ENCODE results near the gene THEM4.
"Not testable (repeated sequence)": the region's sequence is repeated elsewhere in the genome, so short reads cannot be mapped to it uniquely, and the experiment has no call there.

Gene THEM4

GRCh38 chr1:151897991-151898431, 11.3 kb downstream of the THEM4 start:
- in situ Hi-C loops (cut with MboI; ENCODE audit: low sequenced_read_pairs), result no loop called here

- in situ Hi-C loops (cut with MboI; ENCODE audit: low sequenced_read_pairs), result no loop called here
Measured at GRCh38 chr1:151893176-151893924, 16.0 kb downstream of the THEM4 start.

DNA sequence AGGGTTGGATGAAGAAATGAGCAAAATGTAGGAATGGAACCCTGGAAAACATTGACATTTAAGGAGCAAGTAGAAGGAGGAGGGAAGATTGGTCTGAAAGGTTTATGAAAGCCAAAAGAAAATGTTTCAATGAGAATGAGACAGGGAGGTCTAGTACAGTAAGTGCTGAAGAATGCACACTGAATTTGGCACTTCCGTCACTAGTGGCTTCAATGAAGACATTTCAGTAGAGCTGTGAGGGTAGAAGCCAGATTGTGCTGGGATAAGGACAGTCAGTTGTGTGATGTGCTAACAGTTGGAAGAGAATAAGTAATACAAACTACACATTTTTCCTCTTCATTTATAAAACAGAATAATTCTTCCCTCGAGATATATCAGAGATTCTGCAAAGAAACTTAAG, 17.1 kb downstream of the THEM4 start:
- in situ Hi-C loops (cut with MboI; ENCODE audit: low sequenced_read_pairs), result no loop called here

DNA sequence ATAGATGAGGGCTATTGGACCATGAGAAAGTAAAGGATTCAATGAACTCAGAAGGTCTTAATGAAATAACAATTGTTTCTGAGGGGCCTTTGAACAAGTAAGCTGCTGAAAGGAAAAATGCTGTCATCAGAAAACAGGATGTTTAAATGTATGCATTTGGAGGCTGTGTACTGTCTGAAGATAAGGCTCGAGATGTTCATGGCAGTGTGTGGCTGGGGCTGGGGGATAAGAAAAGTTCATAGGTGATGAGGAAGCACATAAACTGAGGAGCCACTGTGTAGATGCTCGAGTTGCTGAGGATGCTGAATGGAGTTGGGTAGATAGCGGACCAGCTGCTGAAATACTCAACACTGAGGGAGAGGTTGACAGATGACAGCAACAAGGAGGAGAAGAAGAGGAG, 17.8 kb downstream of the THEM4 start:
- in situ Hi-C loops (cut with MboI; ENCODE audit: low sequenced_read_pairs), result no loop called here

DNA sequence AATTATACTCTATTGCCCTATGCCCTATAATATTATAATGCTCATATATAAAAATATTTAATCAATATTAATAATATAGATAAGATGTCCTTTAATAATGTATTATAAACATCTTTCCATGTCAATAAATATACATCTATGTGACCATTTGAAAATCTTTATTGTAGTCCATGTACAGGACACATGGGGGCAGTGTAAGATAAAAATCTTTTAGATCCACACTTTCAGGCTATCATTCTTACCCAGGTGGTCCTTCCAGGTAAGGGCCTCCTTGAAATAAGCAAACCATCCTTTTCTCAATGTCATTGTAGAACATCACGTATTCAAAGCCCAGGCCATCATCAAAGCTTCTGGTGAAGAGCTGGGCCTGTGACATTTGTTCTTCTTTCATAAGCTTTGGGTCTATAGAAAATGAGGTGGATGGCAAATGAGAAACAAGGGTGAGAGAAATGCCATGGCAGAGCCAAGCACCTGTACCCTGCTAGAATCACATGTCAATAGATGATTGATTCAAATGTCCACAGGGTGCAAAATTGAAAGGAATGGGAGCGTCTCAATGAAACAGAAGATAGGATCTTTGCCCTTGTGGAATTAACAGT, 20.2 kb downstream of the THEM4 start:
- in situ Hi-C loops (cut with MboI; ENCODE audit: low sequenced_read_pairs), result no loop called here

DNA sequence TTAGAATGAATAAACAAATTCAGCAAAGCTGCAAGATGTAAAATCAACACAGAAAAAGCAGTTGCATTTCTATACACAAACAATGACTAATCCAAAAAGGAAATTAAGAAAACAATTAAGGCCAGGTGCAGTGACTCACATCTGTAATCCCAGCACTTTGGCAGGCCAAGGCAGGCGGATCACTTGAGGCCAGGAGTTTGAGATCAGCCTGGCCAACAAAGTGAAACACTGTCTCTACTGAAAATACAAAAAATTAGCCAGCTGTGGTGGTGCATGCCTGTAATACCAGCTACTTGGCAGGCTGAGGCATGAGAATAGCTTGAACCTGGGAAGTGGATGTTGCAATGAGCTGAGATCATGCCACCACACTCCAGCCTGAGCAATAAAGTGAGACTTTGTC, 22.3 kb downstream of the THEM4 start:
- in situ Hi-C loops (cut with MboI; ENCODE audit: low sequenced_read_pairs), result no loop called here

- in situ Hi-C loops (cut with MboI; ENCODE audit: low sequenced_read_pairs), result no loop called here
Measured at GRCh38 chr1:151885479-151885878, 23.8 kb downstream of the THEM4 start.

- in situ Hi-C loops (cut with MboI; ENCODE audit: low sequenced_read_pairs), result not testable (repeated sequence)
Measured at GRCh38 chr1:151884879-151885278, 24.4 kb downstream of the THEM4 start.

- in situ Hi-C loops (cut with MboI; ENCODE audit: low sequenced_read_pairs), result not testable (repeated sequence)
Measured at GRCh38 chr1:151884445-151884844, 24.9 kb downstream of the THEM4 start.

GRCh38 chr1:151883898-151884297, 25.4 kb downstream of the THEM4 start:
- in situ Hi-C loops (cut with MboI; ENCODE audit: low sequenced_read_pairs), result not testable (repeated sequence)

- in situ Hi-C loops (cut with MboI; ENCODE audit: low sequenced_read_pairs), result not testable (repeated sequence)
Measured at GRCh38 chr1:151882918-151883317, 26.4 kb downstream of the THEM4 start.

DNA sequence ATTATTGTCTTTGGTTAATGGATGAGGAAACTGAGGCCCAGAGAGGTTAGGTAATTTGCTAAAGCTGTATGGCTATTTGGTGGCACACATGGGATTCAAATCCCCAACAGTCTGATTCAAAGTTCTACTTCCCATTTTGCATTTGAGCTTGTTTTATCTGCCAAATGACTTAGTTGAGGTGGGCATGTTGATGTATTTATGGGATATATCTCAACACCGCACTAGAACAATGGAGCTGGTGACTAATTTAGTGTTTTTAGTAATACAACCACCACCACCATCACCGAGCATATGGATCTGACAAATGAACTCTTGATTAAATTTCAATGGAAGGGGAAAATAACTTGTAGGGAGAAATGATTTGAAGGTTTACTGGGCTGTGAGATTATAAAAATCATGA, 26.8 kb downstream of the THEM4 start:
- in situ Hi-C loops (cut with MboI; ENCODE audit: low sequenced_read_pairs), result no loop called here

- in situ Hi-C loops (cut with MboI; ENCODE audit: low sequenced_read_pairs), result no loop called here
Measured at GRCh38 chr1:151881479-151881878, 27.8 kb downstream of the THEM4 start.

DNA sequence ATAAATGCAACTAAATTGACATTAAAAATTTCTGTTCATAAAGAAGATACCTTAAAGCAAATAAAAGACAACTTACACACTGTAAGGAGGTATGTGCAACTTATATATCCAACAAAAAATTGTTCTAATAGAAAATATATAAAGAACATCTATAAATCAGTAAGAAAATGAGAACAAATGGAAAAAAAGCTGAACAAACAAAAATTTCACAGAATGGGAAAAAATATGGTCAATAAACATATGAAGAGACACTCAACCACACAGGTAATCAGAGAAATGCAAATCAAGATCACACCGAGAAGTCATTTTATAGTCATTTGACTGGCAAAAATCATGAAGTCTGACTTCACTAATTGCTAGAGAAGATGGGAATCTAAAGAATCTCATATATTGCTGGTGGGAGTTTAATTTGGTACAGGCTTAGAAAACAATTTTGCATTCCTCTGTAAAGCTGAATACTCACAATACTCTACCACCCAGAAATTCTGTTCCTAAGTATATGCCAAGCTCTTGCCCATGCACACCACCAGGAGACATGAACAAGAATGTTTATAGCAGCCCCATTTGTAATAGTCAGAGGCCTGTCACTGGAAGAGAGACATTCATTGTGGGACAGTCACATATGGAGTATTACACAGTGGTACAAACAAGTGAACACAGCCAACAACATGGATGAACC, 33.8 kb downstream of the THEM4 start:
- in situ Hi-C loops (cut with MboI; ENCODE audit: low sequenced_read_pairs), result no loop called here

DNA sequence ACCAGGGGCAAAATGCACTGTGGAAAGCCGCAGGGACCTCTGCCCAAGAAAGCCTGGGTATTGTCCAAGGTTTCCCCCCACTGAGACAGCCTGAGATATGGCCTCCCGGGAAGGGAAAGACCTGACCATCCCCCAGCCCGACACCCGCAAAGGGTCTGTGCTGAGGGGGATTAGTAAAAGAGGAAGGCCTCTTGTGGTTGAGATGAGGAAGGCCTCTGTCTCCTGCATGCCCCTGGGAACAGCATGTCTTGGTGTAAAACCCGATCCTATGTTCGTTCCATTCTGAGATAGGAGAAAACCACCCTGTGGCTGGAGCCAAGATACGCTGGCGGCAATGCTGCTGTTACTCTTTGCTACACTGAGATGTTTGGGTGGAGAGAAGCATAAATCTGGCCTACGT, 36.5 kb downstream of the THEM4 start:
- in situ Hi-C loops (cut with MboI; ENCODE audit: low sequenced_read_pairs), result not testable (repeated sequence)

DNA sequence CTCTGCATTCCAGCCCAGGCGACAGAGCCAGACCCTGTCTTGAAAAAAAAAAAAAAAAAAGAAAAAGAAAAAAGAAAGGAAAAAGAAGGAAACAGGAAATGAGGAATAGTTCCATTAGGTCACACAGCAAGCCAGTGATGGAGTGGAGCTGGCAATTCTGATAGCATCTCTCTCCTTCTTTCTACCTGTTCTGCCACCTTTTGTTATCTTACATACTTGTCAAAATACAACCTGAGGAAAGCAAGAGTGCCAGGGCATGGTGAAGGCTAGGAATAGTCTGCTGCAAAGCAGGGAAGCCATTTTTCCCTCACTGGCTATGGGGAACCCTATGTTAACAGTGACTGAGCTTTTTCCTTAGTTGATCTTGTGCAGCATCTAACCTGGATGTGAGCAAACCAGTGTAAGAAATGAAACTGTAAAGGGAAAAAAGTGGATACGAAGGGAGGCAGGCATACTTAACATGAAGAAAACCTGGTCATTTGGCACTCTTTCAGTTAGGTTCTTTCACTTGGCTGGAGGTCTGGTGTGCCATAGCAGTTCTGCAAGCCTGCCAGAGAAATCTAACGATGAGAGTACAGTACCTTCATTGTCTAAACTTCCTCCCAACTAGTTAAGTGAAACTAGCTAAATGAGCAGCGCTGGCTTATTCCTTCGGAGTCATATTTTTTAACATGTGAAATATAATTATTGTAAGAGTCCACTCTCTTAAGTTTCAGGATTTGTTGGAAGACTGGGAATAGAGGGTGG, 37.9 kb downstream of the THEM4 start:
- in situ Hi-C loops (cut with MboI; ENCODE audit: low sequenced_read_pairs), result no loop called here

DNA sequence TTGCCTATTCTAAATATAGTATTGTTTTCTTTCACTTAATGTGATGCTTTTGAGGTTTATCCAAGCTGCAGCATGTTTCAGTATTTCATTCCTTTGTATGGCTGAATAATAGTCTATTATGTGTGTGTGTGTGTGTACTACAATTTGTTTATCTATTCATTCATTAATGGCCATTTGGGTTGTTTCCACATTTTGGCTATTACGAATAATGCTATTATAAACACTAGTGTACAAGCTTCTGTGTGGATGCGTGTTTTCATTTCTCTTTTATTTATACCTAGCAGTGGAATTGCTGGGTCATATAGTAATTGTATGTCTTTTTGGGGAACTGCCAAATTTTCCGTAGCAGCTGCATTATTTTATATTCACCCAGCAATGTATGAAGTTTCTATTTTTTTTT, 40.8 kb downstream of the THEM4 start:
- in situ Hi-C loops (cut with MboI; ENCODE audit: low sequenced_read_pairs), result no loop called here

DNA sequence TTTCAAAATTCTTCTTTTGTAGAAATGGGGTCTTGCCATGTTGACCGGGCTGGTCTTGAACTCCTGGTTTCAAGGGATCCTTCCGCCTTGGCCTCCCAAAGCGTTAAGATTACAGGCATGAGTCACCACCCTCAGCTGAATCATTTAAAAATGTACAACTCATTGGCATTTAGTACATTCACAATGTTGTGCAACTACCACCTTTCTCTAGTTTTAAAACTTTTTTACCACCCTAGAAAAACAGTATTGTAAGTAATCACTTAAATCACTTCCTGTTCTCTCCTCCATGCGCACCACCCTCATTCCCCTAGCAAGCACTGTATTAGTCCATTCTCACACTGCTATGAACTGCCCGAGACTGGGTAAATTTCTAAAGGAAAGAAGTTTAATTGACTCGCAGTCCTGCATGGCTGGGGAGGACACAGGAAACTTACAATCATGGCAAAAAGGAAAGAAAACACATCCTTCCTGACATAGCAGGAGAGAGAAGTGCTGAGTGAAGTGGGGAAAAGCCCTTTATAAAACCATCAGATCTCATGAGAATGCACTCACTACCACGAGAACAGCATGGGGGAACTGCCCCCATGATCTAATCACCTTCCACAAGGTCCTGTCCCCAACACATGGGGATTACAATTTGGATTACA, 41.4 kb downstream of the THEM4 start:
- in situ Hi-C loops (cut with MboI; ENCODE audit: low sequenced_read_pairs), result no loop called here

GRCh38 chr1:151867321-151867720, 42.0 kb downstream of the THEM4 start:
- in situ Hi-C loops (cut with MboI; ENCODE audit: low sequenced_read_pairs), result no loop called here

DNA sequence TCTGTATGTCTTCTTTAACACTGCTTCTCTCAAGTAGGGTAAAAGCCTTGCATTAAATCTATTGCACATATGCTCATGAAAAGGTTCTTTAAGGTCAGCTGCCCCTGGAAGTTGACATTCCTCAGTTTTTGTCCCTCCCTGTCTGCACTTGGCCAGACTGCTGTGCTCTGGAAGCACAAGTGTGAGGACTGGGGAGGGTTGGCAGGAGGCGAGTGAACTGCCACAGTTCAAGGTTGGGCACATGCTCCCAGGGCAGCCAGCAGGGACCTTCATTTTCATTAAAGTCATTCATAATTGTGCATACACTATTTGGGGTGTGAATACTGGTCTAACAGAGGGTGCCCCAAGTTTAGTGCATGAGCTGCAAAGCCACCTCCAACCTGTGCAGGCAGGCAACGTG, 44.9 kb downstream of the THEM4 start:
- in situ Hi-C loops (cut with MboI; ENCODE audit: low sequenced_read_pairs), result no loop called here

- in situ Hi-C loops (cut with MboI; ENCODE audit: low sequenced_read_pairs), result no loop called here
Measured at GRCh38 chr1:151862604-151863003, 46.7 kb downstream of the THEM4 start.
